A549 treated with CpdA at 1 μM for 4 hours (cell line): ENCODE results near the gene EIF3D. TPM values are rescaled to one million over a fixed set of nuclear protein-coding genes. Genes with fewer than 3 reads are reported as not detected.

Experiments
- total RNA-seq: library from RNA; stranded (reverse); fragments of 200-300 nt; extraction: Qiagen RNA extraction; gene quantifications from 5 replicates; pipeline ENCODE4 v1.2.3, GENCODE V29; 2022; ENCODE audit warnings: low read depth

EIF3D gene, protein sequence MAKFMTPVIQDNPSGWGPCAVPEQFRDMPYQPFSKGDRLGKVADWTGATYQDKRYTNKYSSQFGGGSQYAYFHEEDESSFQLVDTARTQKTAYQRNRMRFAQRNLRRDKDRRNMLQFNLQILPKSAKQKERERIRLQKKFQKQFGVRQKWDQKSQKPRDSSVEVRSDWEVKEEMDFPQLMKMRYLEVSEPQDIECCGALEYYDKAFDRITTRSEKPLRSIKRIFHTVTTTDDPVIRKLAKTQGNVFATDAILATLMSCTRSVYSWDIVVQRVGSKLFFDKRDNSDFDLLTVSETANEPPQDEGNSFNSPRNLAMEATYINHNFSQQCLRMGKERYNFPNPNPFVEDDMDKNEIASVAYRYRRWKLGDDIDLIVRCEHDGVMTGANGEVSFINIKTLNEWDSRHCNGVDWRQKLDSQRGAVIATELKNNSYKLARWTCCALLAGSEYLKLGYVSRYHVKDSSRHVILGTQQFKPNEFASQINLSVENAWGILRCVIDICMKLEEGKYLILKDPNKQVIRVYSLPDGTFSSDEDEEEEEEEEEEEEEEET
- 158 to 231 TPM (median 164 TPM) in 5 replicates for total RNA-seq

DNA sequence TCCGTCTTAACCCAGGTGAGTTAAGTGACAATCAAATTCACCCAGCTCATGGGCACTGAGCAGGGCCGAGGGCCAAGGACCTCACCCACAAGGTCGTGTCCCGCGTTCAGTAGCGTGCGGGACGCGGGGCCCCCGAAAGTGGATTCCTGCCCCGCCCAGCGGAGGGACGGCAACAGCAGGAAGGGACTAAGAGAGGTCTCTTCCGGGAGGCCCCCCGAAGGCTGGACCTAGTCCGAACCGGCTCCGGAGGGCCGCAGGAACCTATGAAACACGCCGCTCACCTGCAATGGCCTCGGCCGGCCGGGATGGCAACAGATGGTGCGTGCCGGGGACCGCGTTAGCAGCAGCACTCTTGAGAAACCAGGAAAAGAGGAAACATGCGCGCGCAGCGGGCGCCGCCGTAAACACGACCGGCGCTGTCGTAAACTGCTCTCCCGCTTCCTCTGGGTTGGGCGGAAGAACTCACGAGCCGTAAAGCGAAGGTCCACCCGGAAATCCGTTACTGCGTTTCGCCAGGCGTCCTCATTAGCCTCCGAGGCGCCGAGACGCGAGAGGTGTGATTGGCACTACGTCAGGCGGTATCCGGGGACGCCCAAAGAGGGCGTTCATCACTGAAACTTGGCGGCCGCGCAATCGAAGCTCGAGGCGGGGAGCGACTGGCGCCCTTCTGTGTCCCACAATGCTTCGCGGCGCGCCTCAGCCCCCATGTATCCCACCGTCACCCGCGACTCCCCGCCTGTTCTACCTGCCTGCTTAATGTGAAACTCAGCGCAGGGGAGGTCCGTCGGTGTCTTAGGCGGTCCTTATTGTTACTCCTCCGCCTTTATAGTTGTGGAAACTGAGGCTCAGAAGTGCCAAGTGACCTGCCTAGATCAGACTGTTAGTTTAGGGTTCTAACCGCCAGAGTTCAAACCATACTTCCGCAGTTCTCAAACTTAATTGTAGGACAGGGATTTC is at the start of gene EIF3D:
TSS of gene EIF3D (minus strand) at position 372 of the 957 bp plus-strand sequence. CDS start 3,045 bp downstream, outside the sequence.

DNA sequence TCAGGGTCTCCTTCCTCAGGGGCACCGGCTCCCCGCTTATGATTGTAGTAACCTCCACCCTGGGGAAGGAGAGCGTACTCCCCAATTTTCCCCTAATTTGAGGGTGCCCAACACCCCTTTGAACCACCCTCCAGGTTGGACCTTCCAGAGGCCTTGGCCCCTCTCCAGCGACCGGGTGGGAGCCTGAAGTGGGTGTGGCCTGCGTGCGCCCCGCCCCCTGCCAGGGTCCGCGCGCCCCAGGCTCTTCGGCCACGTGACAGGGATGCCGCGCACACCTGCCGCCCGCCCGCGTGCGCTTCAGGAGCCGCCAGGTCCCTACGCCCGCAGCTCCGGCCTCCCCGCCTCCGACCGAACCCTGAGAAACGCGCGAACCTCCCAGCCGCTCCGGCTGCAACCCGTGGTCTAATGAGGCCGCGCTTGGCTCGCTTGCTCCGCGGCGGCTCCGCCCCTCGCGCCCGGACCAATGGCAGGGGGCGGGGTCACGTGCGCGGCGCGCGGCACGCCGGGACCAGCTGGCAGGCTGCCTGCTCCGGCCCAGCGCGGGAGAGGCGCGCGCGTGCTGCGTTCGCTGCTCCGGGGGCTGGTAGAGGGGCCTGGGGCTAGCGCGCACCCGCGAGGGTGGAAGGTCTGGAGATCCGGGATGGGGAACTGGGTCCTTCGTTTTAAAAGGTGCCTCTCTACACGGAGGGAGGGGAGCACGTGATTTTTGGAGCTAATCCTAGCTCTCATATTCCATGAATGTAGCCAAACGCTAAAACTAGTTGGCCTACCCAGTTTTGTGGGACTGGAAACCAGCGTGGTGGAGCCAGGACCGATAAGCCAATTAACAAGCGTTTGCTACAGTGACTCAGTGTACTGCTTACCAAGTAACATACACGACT is 22.1 kb downstream of the EIF3D start, which contains the start of gene FOXRED2:
TSS of gene FOXRED2 (minus strand) at position 404 of the 881 bp plus-strand sequence. CDS start 618 bp downstream, outside the sequence.

DNA sequence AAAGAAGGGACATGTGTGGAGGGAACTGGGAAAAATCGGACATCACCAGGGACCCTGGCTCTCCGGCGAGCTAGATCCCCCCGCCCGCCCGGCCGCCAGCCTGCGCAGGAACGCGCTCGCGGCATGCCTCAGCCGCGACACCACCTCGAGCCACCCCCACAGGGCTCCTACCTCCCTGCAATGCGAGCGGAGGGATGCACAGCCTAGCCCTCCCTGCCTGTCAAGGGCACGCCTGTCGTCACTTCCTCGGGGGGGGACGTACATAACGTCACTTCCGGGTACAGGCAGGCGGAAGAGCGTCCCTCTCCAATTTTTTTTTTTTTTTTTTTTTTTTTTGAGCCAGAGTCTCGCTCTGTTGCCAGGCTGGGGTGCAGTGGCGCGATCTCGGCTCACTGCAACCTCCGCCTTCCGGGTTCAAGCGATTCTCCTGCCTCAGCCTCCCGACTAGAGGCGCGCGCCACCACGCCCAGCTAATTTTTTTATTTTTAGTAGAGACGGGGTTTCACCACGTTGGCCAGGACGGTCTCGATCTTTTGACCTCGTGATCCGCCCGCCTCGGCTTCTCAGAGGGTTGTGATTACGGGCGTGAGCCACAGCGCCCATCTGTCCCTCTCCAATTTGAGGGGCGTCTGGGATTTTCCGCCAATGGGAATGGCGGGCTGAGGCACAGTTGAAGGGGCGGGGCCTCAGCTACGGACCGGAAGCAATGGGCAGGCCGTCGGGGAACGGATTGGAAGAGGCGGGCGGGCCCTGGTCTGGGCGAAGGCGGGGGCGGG is 47.4 kb downstream of the EIF3D start, which contains the start of gene TXN2:
TSS of gene TXN2 (minus strand) at position 248 of the 776 bp plus-strand sequence. CDS start 803 bp downstream, outside the sequence.

Other genes starting within 250 kb of the EIF3D start
- 171 to 206 TPM (median 182 TPM) in 5 replicates for gene MYH9, start 141.2 kb downstream of the EIF3D start, total RNA-seq
- gene TXN2, start 47.5 kb downstream of the EIF3D start, total RNA-seq, result 56.6 to 74.8 TPM (median 70.7 TPM) in 5 replicates
- 13.8 to 16.7 TPM (median 16.1 TPM) in 5 replicates for gene FOXRED2, start 22.1 kb downstream of the EIF3D start, total RNA-seq
- gene CACNG2, start 174.6 kb upstream of the EIF3D start, total RNA-seq, result not detected in 5 replicates
- 13.9 to 25.6 TPM (median 24.1 TPM) in 5 replicates for gene IFT27, start 247.0 kb upstream of the EIF3D start, total RNA-seq